HG03025 (cell line): Measurements from ENCODE around the gene CPT1C.

Experiments
- ATAC-seq: cut with Tn5 transposase; IDR thresholded peaks from one replicate; pipeline ENCODE4 v1.9.1; 2021; ENCODE audit warnings: mild to moderate bottlenecking, moderate library complexity; ENCODE audit not compliant: unreplicated experiment, low FRiP score

The CPT1C gene

GRCh38 chr19:49690656-49691242, at the start of gene CPT1C:
Gene CPT1C (plus strand): TSS chr19:49691116. CDS start chr19:49692253, 1,137 bp downstream.
- ATAC-seq, result no peak

- ATAC-seq, result peak; percentile 64
These were observed 49.0 kb upstream of the CPT1C start, which contains the start of gene SCAF1 for GRCh38 chr19:49641688-49642491. Gene SCAF1 (plus strand): TSS chr19:49642209. CDS start chr19:49645027, 2,818 bp downstream.

- ATAC-seq, result no peak
These were observed 48.4 kb upstream of the CPT1C start for GRCh38 chr19:49642492-49643035.

GRCh38 chr19:49643466-49643865, 47.5 kb upstream of the CPT1C start:
- ATAC-seq, result no peak

GRCh38 chr19:49645592-49645991, 45.3 kb upstream of the CPT1C start:
- ATAC-seq, result no peak

GRCh38 chr19:49645995-49646394, 44.9 kb upstream of the CPT1C start:
- ATAC-seq, result no peak

- ATAC-seq, result no peak
These were observed 44.3 kb upstream of the CPT1C start for GRCh38 chr19:49646586-49646985.

- ATAC-seq, result no peak
These were observed 39.7 kb upstream of the CPT1C start for GRCh38 chr19:49651029-49651819.

- ATAC-seq, result no peak
These were observed 38.9 kb upstream of the CPT1C start for GRCh38 chr19:49651820-49652550.

- ATAC-seq, result no peak
These were observed 38.1 kb upstream of the CPT1C start for GRCh38 chr19:49652551-49653465.

- no peak for ATAC-seq
These were observed 37.5 kb upstream of the CPT1C start for GRCh38 chr19:49653466-49653806.

- no peak for ATAC-seq
These were observed 36.3 kb upstream of the CPT1C start for GRCh38 chr19:49654581-49654980.

GRCh38 chr19:49655570-49656455, 35.1 kb upstream of the CPT1C start:
- ATAC-seq, result no peak

GRCh38 chr19:49656456-49657109, 34.3 kb upstream of the CPT1C start:
- ATAC-seq, result no peak

GRCh38 chr19:49657493-49658138, 33.3 kb upstream of the CPT1C start:
- ATAC-seq, result no peak

- no peak for ATAC-seq
These were observed 32.8 kb upstream of the CPT1C start for GRCh38 chr19:49658139-49658517.
